ENCODE data around the gene NDST1. TPM values are rescaled to one million over a fixed set of nuclear protein-coding genes. Genes with fewer than 3 reads are reported as not detected.

The NDST1 gene
- total and polyA plus RNA-seq, 2 of the 8 experiments (the other 6 are each of a cell fraction or from before 2014, with no cell fraction given), result 27.0 to 72.0 TPM

DNA sequence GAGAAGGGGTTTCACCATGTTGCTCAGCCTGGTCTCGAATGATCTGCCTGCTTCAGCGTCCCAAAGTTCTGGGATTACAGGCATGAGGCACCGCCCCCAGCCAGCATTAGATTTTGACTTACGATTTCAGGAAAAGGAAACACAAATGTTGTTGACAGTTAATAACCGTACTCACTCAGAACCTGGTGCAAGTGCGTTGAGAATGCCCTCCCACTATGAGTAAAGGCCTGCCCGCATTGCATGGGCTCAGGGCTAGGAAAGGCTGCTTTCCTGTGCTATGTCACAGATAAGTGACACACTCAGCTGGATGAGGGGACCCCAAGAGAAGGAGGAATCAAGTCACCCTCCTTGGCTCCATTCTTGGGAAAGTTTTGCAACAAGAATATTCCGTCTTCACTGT lies 42.4 kb downstream of the NDST1 start:
- H3K27ac ChIP-seq (ENCODE audit: low read depth, low read length), result no peak overlapping the region
- no peaks in the 10 kb centered on the region for H3K4me1 ChIP-seq (replicated peaks in 1 of 4; ENCODE audit: control insufficient read depth in 3 of 4, insufficient read depth in 4 of 4, low read length in 3 of 4)
- no peak overlapping the region for H3K4ac ChIP-seq (replicated peaks; ENCODE audit: insufficient read length, low read depth, low read length)
- H2BK20ac ChIP-seq (ENCODE audit: low read length), result no peak overlapping the region
- no peaks in the 10 kb centered on the region for H3K79me1 ChIP-seq (ENCODE audit: low read depth, low read length)
- no peak overlapping the region for H2AK5ac ChIP-seq (ENCODE audit: low read depth, low read length)
- ChIA-PET POLR2A (ENCODE audit: partially characterized antibody) (interaction anchor here (1.0 to 1.2 kb wide), 2 partner anchors 21 to 63 kb away, joined by 3 to 4 read pairs; no protein-coding TSS in a partner anchor), CTCF (ENCODE audit: partially characterized antibody) (interaction anchor here (1.3 to 5.5 kb wide), 3 partner anchors 10 to 91 kb away, joined by 5 to 42 read pairs (median 10); no protein-coding TSS in a partner anchor)
- 89% methylated on average over 8 of the region's 8 CpGs; no CpG with 5 or more reads in 1 of the 2 experiments for WGBS, 2 experiments (ENCODE audit: extremely low coverage in 1 of 2, insufficient coverage in 1 of 2, insufficient read length in 1 of 2, insufficient replicate concordance in 2 of 2, low coverage in 1 of 2, low lambda C conversion rate in 2 of 2, missing lambda C conversion rate in 1 of 2)
- no peaks in the 10 kb centered on the region for H3K23me2 ChIP-seq (ENCODE audit: low read depth, low read length)
- no peak overlapping the region for H3K23ac ChIP-seq (ENCODE audit: insufficient read length)
- no peak overlapping the region for H4K5ac ChIP-seq (ENCODE audit: insufficient read length, low read depth, low read length)
- H2BK15ac ChIP-seq (ENCODE audit: low read length), result no peak overlapping the region
- no peak overlapping the region for H4K8ac ChIP-seq (ENCODE audit: extremely low read depth, insufficient read depth, low read length)
- no peak overlapping the region for H3K18ac ChIP-seq (ENCODE audit: extremely low read depth, low read length)
- no peak overlapping the region for H3K56ac ChIP-seq (replicated peaks; ENCODE audit: insufficient read length, low read depth, low read length)
- DNase-seq (ENCODE audit: low read depth in 1 of 2, low spot score in 2 of 2), result no peak
- no peak overlapping the region for H3K4me3 ChIP-seq (ENCODE audit: extremely low read depth in 1 of 4, insufficient read depth in 2 of 4, low read depth in 3 of 4, low read length in 4 of 4)
- H4K91ac ChIP-seq (replicated peaks; ENCODE audit: insufficient read length, low read length), result no peak overlapping the region
- no peak overlapping the region for H2AFZ ChIP-seq (ENCODE audit: low read length)
- no peak overlapping the region for H2BK12ac ChIP-seq (ENCODE audit: low read depth, low read length)
- no peaks in the 10 kb centered on the region for H3K79me2 ChIP-seq (ENCODE audit: control insufficient read depth in 1 of 2, insufficient read depth in 2 of 2, low read length in 2 of 2)
- no peak overlapping the region for H3K4me2 ChIP-seq (ENCODE audit: insufficient read depth in 1 of 2, low read depth in 2 of 2, low read length in 2 of 2)
- H4K20me1 ChIP-seq (replicated peaks in 1 of 2; ENCODE audit: control insufficient read depth in 1 of 2, insufficient read depth in 2 of 2, low read length in 2 of 2), result peaks cover 2 to 4% of the 10 kb centered on the region in 2 experiments
- peaks cover 24 to 66% (median 43%) of the 10 kb centered on the region in 4 experiments for H3K36me3 ChIP-seq (ENCODE audit: control insufficient read depth in 2 of 4, insufficient read depth in 4 of 4, low read length in 3 of 4)
- H3K9me3 ChIP-seq (ENCODE audit: insufficient read depth in 2 of 2, low read depth in 1 of 2, low read length in 1 of 2), result no peaks in the 10 kb centered on the region
- H3K27me3 ChIP-seq (replicated peaks in 1 of 4; ENCODE audit: control insufficient read depth in 3 of 4, extremely low read depth in 1 of 4, insufficient read depth in 3 of 4, low read length in 3 of 4), result no peaks in the 10 kb centered on the region
- H3K9ac ChIP-seq (replicated peaks in 1 of 4; ENCODE audit: extremely low read depth in 1 of 4, low read depth in 3 of 4, low read length in 3 of 4), result no peak overlapping the region
- no peak overlapping the region for H3K14ac ChIP-seq (ENCODE audit: insufficient read length)
- no peak for FAIRE-seq
- no peak overlapping the region for H2BK5ac ChIP-seq (ENCODE audit: low read depth, low read length)
- no peak overlapping the region for H2BK120ac ChIP-seq (replicated peaks; ENCODE audit: low read depth, low read length)
- TF ChIP-seq ASH2L (IDR thresholded peaks at IDR 0.05; ENCODE audit: low read length) (no peak), JUN (IDR thresholded peaks at IDR 0.05; ENCODE audit: low read depth, low read length) (no peak), SAP30 (IDR thresholded peaks at IDR 0.05; ENCODE audit: insufficient read depth, insufficient replicate concordance, low read length) (no peak), SIN3A (conservative IDR thresholded peaks at IDR 0.05 in 1 of 2, IDR thresholded peaks at IDR 0.05 in 1 of 2; ENCODE audit: low read depth in 1 of 2, low read length in 2 of 2) (no peak), RAD21 (IDR thresholded peaks at IDR 0.05 in 1 of 2, conservative IDR thresholded peaks at IDR 0.05 in 1 of 2; ENCODE audit: low read depth in 2 of 2, low read length in 2 of 2) (no peak), TCF12 (IDR thresholded peaks at IDR 0.05; ENCODE audit: low read depth, low read length) (no peak), MAX (IDR thresholded peaks at IDR 0.05) (no peak), RNF2 (IDR thresholded peaks at IDR 0.05; ENCODE audit: borderline replicate concordance, low read depth, low read length, missing control alignments, poor library complexity, severe bottlenecking) (no peak), POLR2A (IDR thresholded peaks at IDR 0.05; ENCODE audit: control extremely low read depth in 1 of 2, low read depth in 2 of 2, low read length in 2 of 2) (no peak), CBX5 (IDR thresholded peaks at IDR 0.05; ENCODE audit: low read depth, low read length) (no peak), POU5F1 (IDR thresholded peaks at IDR 0.05; ENCODE audit: low read depth, low read length) (no peak), POLR2AphosphoS5 (IDR thresholded peaks at IDR 0.05; ENCODE audit: low read depth, low read length) (no peak)
- TF ChIP-seq, protein P1, sequence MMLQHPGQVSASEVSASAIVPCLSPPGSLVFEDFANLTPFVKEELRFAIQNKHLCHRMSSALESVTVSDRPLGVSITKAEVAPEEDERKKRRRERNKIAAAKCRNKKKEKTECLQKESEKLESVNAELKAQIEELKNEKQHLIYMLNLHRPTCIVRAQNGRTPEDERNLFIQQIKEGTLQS (IDR thresholded peaks at IDR 0.05; ENCODE audit: insufficient read depth, low read depth, low read length), result no peak
